Loucy (cell line): ENCODE data around the gene DDX6.
"Not testable (repeated sequence)": the region's sequence is repeated elsewhere in the genome, so short reads cannot be mapped to it uniquely, and the experiment has no call there.

Source experiments
- H2AFZ ChIP-seq: fragments of 200-600 bp; sonication (generic); 2 replicates; pipeline ENCODE4 v1.6.0; 2016; ENCODE audit warnings: antibody characterized with exemption, mild to moderate bottlenecking, low read length, moderate library complexity
- H3F3A ChIP-seq: fragments of 200-600 bp; 2 replicates; pipeline ENCODE4 v1.6.0; 2016; ENCODE audit warnings: antibody characterized with exemption, low read depth, mild to moderate bottlenecking
- H3K27me3 ChIP-seq: fragments of 200-600 bp; sonication (generic); 2 replicates; pipeline ENCODE4 v1.6.1; 2014; ENCODE audit warnings: low read length, mild to moderate bottlenecking; ENCODE audit not compliant: insufficient read depth, poor library complexity, severe bottlenecking
- H3K36me3 ChIP-seq: fragments of 200-600 bp; sonication (generic); 2 replicates; pipeline ENCODE4 v1.6.1; 2016; ENCODE audit warnings: low read length; ENCODE audit not compliant: insufficient read depth
- H3K4me1 ChIP-seq: fragments of 200-600 bp; sonication (generic); 2 replicates; pipeline ENCODE4 v1.5.1; 2014; ENCODE audit warnings: low read length, mild to moderate bottlenecking; ENCODE audit not compliant: insufficient read depth, poor library complexity, severe bottlenecking
- H3K4me2 ChIP-seq: fragments of 200-600 bp; sonication (generic); 2 replicates; pipeline ENCODE4 v1.6.0; 2014; ENCODE audit warnings: antibody characterized with exemption, low read length, low read depth, mild to moderate bottlenecking; ENCODE audit not compliant: poor library complexity, severe bottlenecking
- H3K4me3 ChIP-seq: fragments of 200-600 bp; sonication (generic); 2 replicates; pipeline ENCODE4 v1.5.1; 2014; ENCODE audit warnings: low read length, mild to moderate bottlenecking, mixed read lengths; ENCODE audit not compliant: poor library complexity, severe bottlenecking
- H3K79me2 ChIP-seq: fragments of 200-600 bp; sonication (generic); 2 replicates; pipeline ENCODE4 v1.6.1; 2014; ENCODE audit warnings: low read length; ENCODE audit not compliant: insufficient read depth
- H3K9ac ChIP-seq: fragments of 200-600 bp; sonication (generic); 2 replicates; pipeline ENCODE4 v1.6.0; 2014; ENCODE audit warnings: mild to moderate bottlenecking, low read depth, low read length, moderate library complexity; ENCODE audit not compliant: poor library complexity, severe bottlenecking
- H3K9me2 ChIP-seq: fragments of 200-600 bp; sonication (generic); replicated peaks from 2 replicates; pipeline ENCODE4 v1.6.1; 2016; ENCODE audit warnings: low read depth, low read length, mixed read lengths
- H3K9me3 ChIP-seq: fragments of 200-600 bp; sonication (generic); 2 replicates; pipeline ENCODE4 v1.6.1; 2014; ENCODE audit warnings: mild to moderate bottlenecking, antibody characterized with exemption, low read length, low read depth; ENCODE audit not compliant: insufficient read depth
- H4K20me1 ChIP-seq: fragments of 200-600 bp; sonication (generic); 2 replicates; pipeline ENCODE4 v1.6.0; 2014; ENCODE audit warnings: antibody characterized with exemption, low read length, mild to moderate bottlenecking; ENCODE audit not compliant: insufficient read depth, poor library complexity, severe bottlenecking
- CTCF ChIP-seq: fragments of 200-600 bp; sonication (generic); conservative IDR thresholded peaks from 2 replicates; pipeline ENCODE4 v1.5.1; 2014; ENCODE audit warnings: mild to moderate bottlenecking, antibody characterized with exemption, low read length
- EZH2phosphoT487 ChIP-seq: fragments of 200-600 bp; IDR thresholded peaks from 2 replicates; pipeline ENCODE4 v1.6.1; 2018; ENCODE audit warnings: antibody characterized with exemption, mild to moderate bottlenecking, moderate library complexity, borderline replicate concordance

The DDX6 gene

GRCh38 chr11:118720740-118721139, 70.2 kb downstream of the DDX6 start:
- H2AFZ ChIP-seq, H3K9me2 ChIP-seq, H3K79me2 ChIP-seq, H3K4me3 ChIP-seq, H3K4me1 ChIP-seq, H3K9me3 ChIP-seq, H3K9ac ChIP-seq, H3K36me3 ChIP-seq, H3K27me3 ChIP-seq, H3K4me2 ChIP-seq, H4K20me1 ChIP-seq, H3F3A ChIP-seq: not testable (repeated sequence)

GRCh38 chr11:118720078-118720477, 70.9 kb downstream of the DDX6 start:
- H3K27me3 ChIP-seq, H3K4me3 ChIP-seq, H2AFZ ChIP-seq, H3K36me3 ChIP-seq, H3K9me2 ChIP-seq, H3K4me2 ChIP-seq, H3K9me3 ChIP-seq, H3F3A ChIP-seq, H4K20me1 ChIP-seq, H3K9ac ChIP-seq, H3K4me1 ChIP-seq, H3K79me2 ChIP-seq: not testable (repeated sequence)

- not testable (repeated sequence) for H2AFZ ChIP-seq, H3K27me3 ChIP-seq, H3K9me2 ChIP-seq, H3K79me2 ChIP-seq, H3K4me2 ChIP-seq, H4K20me1 ChIP-seq, H3F3A ChIP-seq, H3K4me3 ChIP-seq, H3K36me3 ChIP-seq, H3K9ac ChIP-seq, H3K9me3 ChIP-seq, H3K4me1 ChIP-seq
Measured at GRCh38 chr11:118718562-118718961, 72.4 kb downstream of the DDX6 start.

- H3K79me2 ChIP-seq, H2AFZ ChIP-seq, H3K4me1 ChIP-seq, H3K9me3 ChIP-seq, H3K36me3 ChIP-seq, H3K4me2 ChIP-seq, H4K20me1 ChIP-seq, H3K4me3 ChIP-seq, H3K9ac ChIP-seq, H3F3A ChIP-seq, H3K27me3 ChIP-seq, H3K9me2 ChIP-seq: not testable (repeated sequence)
Measured at GRCh38 chr11:118717733-118718132, 73.2 kb downstream of the DDX6 start.

- H3K9me2 ChIP-seq, H3K27me3 ChIP-seq, H3K9ac ChIP-seq, H3K4me2 ChIP-seq, H4K20me1 ChIP-seq, H3F3A ChIP-seq, H3K36me3 ChIP-seq, H3K79me2 ChIP-seq, H3K4me3 ChIP-seq, H3K9me3 ChIP-seq, H2AFZ ChIP-seq, H3K4me1 ChIP-seq: not testable (repeated sequence)
Measured at GRCh38 chr11:118717221-118717620, 73.7 kb downstream of the DDX6 start.

- Histone ChIP-seq H3K9me3 (no peaks in the 10 kb centered on the region), H3K9ac (no peak overlapping the region), H2AFZ (no peak overlapping the region), H3K36me3 (no peaks in the 10 kb centered on the region), H4K20me1 (no peaks in the 10 kb centered on the region), H3K9me2 (no peaks in the 10 kb centered on the region), H3K79me2 (no peaks in the 10 kb centered on the region), H3K4me3 (no peak overlapping the region), H3F3A (no peaks in the 10 kb centered on the region), H3K27me3 (no peaks in the 10 kb centered on the region), H3K4me1 (no peaks in the 10 kb centered on the region), H3K4me2 (no peak overlapping the region)
- TF ChIP-seq EZH2phosphoT487 (no peak), CTCF (no peak)
Measured at GRCh38 chr11:118715837-118716260, 75.1 kb downstream of the DDX6 start.
